IPS-NIHi7 (cell line): ENCODE results near the gene CAMK1D.
"Not testable (repeated sequence)": the region's sequence is repeated elsewhere in the genome, so short reads cannot be mapped to it uniquely, and the experiment has no call there.

ENCODE experiments used
- DNase-seq: peaks from one replicate; pipeline ENCODE4 v3.0.0; 2012; ENCODE audit warnings: mixed read lengths; ENCODE audit errors: extremely low spot score

The CAMK1D gene

DNA sequence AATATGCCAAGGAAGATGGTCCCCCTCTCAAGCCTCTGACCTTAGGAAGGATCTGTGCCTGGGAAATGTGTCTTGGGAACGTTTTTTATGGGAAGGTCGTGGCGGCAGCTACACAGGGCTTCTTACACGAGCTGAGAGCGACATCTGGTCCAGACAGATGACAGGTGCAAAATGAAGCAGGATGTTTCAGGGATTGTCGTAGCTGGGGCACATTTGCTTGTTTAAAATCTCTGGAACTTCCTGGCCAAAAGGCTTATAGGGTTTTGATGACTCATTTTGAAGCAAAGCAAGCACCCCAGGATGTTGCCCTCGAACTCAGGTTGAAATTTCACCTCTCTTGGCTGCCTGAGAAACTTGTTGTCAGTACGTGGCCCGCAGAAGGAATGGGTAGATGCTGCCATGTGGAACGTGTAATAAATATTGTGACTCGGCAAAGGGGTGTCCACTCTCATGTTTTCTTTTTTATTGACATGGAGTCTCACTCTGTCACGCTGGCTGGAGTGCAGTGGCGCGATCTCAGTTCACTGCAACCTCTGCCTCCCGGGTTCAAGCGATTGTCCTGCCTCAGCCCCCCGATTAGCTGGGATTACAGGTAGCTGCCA lies 117.5 kb downstream of the CAMK1D start:
- no peak for DNase-seq

DNA sequence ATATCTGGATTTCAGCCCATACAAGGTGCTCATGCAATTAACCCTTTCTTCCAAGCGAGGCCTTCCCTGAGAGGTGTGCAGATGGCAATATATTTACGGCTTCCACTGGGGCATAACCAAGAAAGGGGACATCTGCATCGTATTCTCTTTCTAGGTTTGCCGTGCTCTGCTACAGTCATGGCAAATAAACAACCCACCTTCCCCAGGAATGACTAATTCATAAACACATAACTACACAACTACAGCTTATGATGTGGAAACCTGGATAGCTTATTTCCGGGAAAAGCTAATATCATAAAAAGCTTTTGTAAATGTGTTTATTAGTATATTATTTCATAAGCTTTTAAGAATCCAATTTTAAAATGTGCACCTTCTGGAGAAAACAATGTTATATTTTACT lies 120.0 kb downstream of the CAMK1D start:
- DNase-seq, result no peak

DNA sequence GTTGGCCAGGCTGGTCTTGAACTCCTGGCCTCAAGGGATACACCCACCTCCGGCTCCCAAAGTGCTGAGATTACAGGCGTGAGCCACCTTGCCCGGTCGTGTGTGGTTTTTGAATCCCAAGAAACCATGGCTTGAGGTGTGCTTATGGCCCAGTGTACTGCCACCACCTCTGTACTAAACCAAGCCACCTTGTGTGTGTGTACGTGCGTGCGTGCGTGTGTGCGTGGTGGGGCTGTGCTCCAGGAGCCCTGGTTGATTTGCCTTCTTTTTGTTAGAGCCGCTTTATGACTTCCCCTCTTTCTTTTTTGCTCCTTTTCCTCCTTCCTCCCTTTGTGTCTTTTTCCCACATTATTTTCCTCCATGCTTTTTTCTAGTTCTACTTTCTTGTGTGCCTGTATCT lies 121.4 kb downstream of the CAMK1D start:
- no peak for DNase-seq

DNA sequence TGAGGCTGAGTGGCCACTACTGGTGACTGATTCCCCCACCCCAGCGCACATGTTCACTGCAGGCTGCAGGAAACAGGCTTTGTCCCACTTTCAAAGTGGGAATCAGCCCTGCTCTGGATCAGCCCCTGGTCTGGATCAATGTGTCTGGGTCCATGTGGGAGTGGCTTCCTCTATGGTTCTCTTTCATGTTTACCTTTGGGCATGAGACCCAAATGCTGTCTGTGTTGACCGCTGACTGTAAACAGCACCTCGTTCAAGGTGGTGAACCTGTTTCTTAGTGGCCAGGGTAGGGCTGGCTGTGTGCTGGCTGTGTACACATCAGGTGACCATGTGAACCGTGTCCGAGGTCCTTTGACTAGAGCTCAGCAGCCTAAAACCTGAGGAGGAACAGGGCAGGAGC lies 121.8 kb downstream of the CAMK1D start:
- DNase-seq, result no peak

GRCh38 chr10:12473491-12473890 lies 124.1 kb downstream of the CAMK1D start:
- no peak for DNase-seq

DNA sequence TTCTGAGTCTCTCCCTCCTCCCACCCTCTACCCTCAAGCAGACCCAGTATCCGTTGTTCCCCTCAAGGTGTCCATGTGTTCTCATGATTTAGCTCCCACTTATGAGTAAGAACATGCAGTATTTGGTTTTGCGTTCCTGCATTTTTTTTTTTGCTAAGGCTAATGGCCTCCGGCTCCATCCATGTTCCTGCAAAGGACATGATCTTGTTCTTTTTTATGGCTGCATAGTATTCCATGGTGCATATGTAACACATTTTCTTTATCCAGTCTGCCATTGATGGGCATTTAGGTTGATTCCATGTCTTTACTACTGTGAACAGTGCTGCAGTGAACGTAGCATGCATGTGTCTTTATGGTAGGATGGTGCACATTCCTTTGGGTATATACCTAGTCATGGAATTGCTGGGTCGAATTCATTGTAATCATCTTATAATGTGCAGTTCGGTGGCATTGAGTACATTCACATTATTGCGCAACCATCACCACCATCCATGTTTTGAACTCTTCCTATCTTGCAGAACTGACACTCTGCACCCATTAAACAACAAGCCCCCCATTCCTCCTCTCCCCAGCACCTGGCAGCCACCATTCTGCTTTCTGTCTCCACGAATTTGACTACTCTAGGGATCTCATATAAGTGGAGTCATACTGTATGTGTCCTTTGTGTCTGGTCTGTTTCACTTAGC lies 125.5 kb downstream of the CAMK1D start:
- DNase-seq, result no peak

DNA sequence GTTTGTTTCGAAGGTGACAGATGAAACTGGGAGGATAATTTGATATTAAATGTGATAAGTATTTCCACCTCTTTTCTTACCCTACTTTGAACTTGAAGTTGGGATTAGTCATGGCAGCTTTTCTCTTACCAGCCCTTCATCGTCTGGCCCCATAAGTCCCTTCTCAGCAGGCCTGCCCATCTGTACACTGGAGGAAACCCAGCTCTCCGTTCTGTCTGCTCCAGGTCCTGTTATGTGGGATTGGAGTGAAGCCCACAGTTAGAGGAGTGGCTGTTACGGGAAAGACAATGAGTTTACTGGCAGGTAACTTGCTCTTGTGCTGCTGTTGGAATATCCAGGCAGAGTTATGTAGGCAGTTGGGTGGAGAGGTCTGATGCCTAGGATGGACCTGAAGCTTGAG lies 127.3 kb downstream of the CAMK1D start:
- DNase-seq, result no peak

- no peak for DNase-seq
These were observed 130.1 kb downstream of the CAMK1D start for GRCh38 chr10:12479437-12479844.

- no peak for DNase-seq
These were observed 130.6 kb downstream of the CAMK1D start for GRCh38 chr10:12479924-12480323.

DNA sequence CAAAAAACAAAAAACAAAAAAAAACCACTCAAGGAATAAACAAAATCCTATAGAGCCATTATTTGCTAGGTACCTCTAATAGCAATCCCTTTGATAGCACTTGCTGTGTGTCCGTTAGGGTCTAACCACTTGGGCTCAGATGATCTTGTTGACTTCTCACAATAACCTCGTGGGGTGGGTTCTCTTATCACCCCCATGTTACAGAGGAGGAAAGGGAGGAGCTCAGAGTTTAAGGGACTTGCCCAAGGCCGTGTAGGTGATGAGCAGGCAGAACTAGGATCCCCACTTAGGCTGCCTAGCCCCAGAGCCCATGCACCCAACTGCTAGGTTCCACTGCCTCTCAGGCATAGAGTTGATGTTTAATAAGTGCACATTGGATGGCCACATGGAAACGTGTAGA lies 131.1 kb downstream of the CAMK1D start:
- no peak for DNase-seq

DNA sequence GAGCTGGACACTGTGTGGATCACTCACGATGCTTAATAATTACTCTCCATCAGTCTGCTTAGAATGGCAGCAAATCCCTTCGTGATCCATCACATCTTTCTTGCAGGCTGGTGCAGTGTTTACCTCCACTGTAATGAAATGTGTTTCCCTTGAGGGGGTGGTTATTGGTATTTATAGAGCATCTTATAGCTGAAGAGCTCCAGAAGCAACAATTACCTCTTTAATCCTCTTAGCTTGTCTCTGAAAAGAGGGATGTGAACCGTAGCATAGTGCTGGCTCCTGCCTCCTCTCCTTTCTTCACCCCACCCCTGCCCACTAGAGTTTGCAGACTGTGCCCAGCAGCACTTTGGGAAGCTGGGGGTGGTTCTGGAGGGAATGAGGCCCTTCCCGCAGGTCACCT lies 132.6 kb downstream of the CAMK1D start:
- DNase-seq, result no peak

- DNase-seq, result peak; percentile 53
These were observed 133.2 kb downstream of the CAMK1D start for GRCh38 chr10:12482587-12482986.

DNA sequence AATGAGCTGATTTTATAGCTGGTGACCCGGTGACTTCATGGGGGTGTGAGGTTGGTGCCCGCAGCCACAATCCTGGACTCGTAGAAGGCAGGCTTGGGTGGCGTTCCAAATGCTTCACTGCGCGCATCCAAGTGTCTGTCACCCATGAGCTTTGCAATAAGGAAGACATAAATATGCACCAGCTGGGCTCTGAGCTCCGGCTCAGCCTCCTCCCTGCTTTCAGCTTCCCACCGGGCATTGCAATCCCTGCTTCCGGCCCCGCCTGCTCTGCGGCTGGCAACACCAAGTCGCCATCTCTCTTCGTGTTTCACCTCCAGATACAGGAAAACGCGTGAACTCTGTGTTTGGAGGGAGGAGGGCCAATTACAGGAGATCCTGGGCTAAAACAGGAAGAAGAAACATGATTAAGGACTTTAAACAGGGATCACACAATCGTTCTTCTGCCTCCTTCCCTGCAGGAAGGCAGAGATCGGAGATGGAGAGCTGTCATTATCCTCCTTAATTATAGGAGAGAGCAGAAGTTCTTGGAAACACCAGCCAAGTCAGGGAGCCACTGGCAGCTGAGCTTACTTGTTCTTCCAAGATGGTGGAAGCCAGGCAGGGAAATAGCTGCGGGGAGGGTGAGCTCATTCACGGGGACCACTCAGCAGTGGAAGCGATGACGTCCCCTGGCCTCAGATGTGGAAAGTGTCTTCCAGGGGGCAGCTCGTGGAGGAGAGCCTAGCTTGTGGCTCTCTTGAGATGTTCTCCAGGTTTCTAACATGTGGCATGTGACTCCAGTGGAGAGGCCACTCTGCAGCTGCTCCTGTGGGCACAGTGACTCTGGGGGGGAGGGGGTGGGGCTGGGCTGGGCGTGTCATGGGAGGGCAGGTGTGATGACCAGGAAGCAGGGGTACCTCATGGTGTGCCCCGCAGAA lies 134.9 kb downstream of the CAMK1D start:
- no peak for DNase-seq

- peak; percentile 61 for DNase-seq
These were observed 135.8 kb downstream of the CAMK1D start for GRCh38 chr10:12484941-12485805.

- DNase-seq, result no peak
These were observed 138.0 kb downstream of the CAMK1D start for GRCh38 chr10:12487366-12487765.

DNA sequence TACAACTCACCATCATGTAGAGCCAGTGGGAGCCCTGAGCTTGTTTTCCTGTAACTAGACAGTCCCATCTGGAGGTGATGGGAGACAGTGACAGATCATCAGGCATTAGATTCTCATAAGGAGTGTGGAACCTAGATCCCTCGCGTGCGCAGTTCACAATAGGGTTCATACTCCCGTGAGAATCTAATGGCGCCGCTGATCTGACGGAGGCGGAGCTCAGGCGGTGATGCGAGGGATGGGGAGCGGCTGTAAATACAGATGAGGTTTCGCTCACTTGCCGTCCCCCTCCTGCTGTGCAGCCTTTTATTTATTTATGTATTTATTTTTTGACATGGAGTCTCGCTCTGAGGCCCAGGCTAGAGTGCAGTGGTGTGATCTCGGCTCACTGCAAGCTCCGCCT lies 139.3 kb downstream of the CAMK1D start:
- DNase-seq, result no peak

- DNase-seq, result no peak
These were observed 140.0 kb downstream of the CAMK1D start for GRCh38 chr10:12489357-12489756.

DNA sequence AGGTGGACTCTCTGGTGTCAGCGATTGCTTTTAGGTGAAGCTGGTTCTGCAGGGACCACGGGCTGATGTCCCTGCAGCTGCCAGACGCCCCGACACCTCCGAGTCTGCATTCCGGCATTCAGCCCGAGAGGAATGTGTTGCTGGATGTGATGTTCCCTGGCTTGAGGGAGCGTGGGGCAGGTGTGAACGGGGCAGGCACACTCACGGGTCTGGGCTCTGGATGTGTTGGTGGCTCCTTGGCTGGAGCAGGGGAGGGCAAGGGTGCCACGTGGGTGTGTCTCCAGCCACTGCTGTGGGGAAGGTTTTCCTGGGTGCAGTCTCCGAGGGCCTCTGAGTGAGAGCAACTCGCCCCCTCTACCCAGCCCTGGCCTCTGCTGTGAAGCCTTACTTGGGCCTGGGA lies 140.5 kb downstream of the CAMK1D start:
- peak; percentile 38 for DNase-seq

GRCh38 chr10:12490963-12491362 lies 141.6 kb downstream of the CAMK1D start:
- no peak for DNase-seq

DNA sequence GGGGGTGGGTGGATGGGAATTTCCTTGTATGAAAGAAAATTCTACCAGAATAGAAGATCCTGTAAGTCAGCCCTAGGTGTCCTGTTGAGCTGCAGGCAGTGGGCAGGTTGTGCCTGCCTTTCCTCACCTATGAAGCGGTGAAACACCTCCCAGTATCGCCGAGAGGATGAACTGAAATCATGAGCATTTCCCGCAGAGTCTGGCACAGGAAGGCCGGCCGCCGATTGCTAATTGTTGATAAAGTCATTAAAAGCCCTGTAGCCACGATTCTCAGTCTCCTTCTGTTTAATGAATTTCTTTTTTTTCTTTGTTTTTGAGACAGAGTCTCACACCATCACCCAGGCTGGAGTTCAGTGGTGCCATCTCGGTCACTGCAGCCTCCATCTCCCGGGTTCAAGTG lies 142.1 kb downstream of the CAMK1D start:
- no peak for DNase-seq

- DNase-seq, result no peak
These were observed 142.7 kb downstream of the CAMK1D start for GRCh38 chr10:12492016-12492415.

GRCh38 chr10:12497046-12497445 lies 147.7 kb downstream of the CAMK1D start:
- DNase-seq, result not testable (repeated sequence)
